ENCODE results near the gene MGLL.

Gene MGLL

GRCh38 chr3:127800508-127800907 is 21.8 kb downstream of the MGLL start:
- no peak for TF ChIP-seq CTCF (IDR thresholded peaks at IDR 0.05; ENCODE audit: insufficient read depth, low read depth, low read length, missing control alignments)
- no peak overlapping the region for H3K4me3 ChIP-seq (ENCODE audit: low read depth, low read length)
- peak; percentile 74 for DNase-seq (ENCODE audit: low read depth)

GRCh38 chr3:127799476-127800222 is 22.7 kb downstream of the MGLL start:
- no peak for DNase-seq (ENCODE audit: low read depth)
- TF ChIP-seq CTCF (IDR thresholded peaks at IDR 0.05; ENCODE audit: insufficient read depth, low read depth, low read length, missing control alignments), result no peak
- no peak overlapping the region for H3K4me3 ChIP-seq (ENCODE audit: low read depth, low read length)

GRCh38 chr3:127798716-127799115 is 23.6 kb downstream of the MGLL start:
- TF ChIP-seq CTCF (IDR thresholded peaks at IDR 0.05; ENCODE audit: insufficient read depth, low read depth, low read length, missing control alignments), result no peak
- no peak overlapping the region for H3K4me3 ChIP-seq (ENCODE audit: low read depth, low read length)
- DNase-seq (ENCODE audit: low read depth), result no peak

- no peak for TF ChIP-seq CTCF (IDR thresholded peaks at IDR 0.05; ENCODE audit: insufficient read depth, low read depth, low read length, missing control alignments)
- DNase-seq (ENCODE audit: low read depth), result no peak
- no peak overlapping the region for H3K4me3 ChIP-seq (ENCODE audit: low read depth, low read length)
These were observed 25.5 kb downstream of the MGLL start for GRCh38 chr3:127796831-127797150.

GRCh38 chr3:127796045-127796830 is 26.1 kb downstream of the MGLL start:
- no peak for TF ChIP-seq CTCF (IDR thresholded peaks at IDR 0.05; ENCODE audit: insufficient read depth, low read depth, low read length, missing control alignments)
- no peak for DNase-seq (ENCODE audit: low read depth)
- H3K4me3 ChIP-seq (ENCODE audit: low read depth, low read length), result no peak overlapping the region

GRCh38 chr3:127794972-127795371 is 27.3 kb downstream of the MGLL start:
- TF ChIP-seq CTCF (IDR thresholded peaks at IDR 0.05; ENCODE audit: insufficient read depth, low read depth, low read length, missing control alignments), result no peak
- DNase-seq (ENCODE audit: low read depth), result no peak
- H3K4me3 ChIP-seq (ENCODE audit: low read depth, low read length), result no peak overlapping the region
